HL-60 (cell line): ENCODE results near the gene FZR1.

Source experiments
- DNase-seq, 2 experiments: peaks; one replicate each; pipeline ENCODE4 v3.0.0-alpha.2; 2010 to 2020; ENCODE audit warnings: low read depth in 1 of 2, low spot score in 1 of 2
- H3K27ac ChIP-seq: fragments of 250-450 bp; sonication (Bioruptor Pico); replicated peaks from 2 replicates; pipeline ENCODE4 v1.5.1; 2020; ENCODE audit warnings: mild to moderate bottlenecking, moderate library complexity
- H3K27me3 ChIP-seq: fragments of 250-450 bp; sonication (Bioruptor Pico); 2 replicates; pipeline ENCODE4 v1.5.1; 2021; ENCODE audit warnings: mild to moderate bottlenecking, moderate library complexity; ENCODE audit not compliant: insufficient read depth, poor library complexity, severe bottlenecking
- H3K4me3 ChIP-seq: replicated peaks from 2 replicates; pipeline ENCODE4 v1.5.1; 2011; ENCODE audit warnings: mild to moderate bottlenecking, control low read depth, low read length; ENCODE audit not compliant: insufficient read depth
- CTCF ChIP-seq: IDR thresholded peaks from one replicate; pipeline ENCODE4 v1.5.1; 2011; ENCODE audit warnings: low read length, control low read depth, inconsistent platforms; ENCODE audit not compliant: insufficient read depth
- GABPA ChIP-seq: IDR thresholded peaks from 2 replicates; pipeline ENCODE4 v1.6.1; 2012; ENCODE audit warnings: low read depth
- POLR2AphosphoS5 ChIP-seq: IDR thresholded peaks from 2 replicates; pipeline ENCODE4 v1.6.1; 2012; ENCODE audit warnings: low read depth
- REST ChIP-seq: IDR thresholded peaks from 2 replicates; pipeline ENCODE4 v1.6.1; 2012; ENCODE audit warnings: low read depth; ENCODE audit not compliant: insufficient replicate concordance
- SPI1 ChIP-seq: IDR thresholded peaks from 2 replicates; pipeline ENCODE4 v1.6.1; 2012; ENCODE audit warnings: low read depth, mild to moderate bottlenecking, borderline replicate concordance

FZR1 gene

GRCh38 chr19:3480383-3481091, 25.6 kb upstream of the FZR1 start, which contains the start of gene SMIM24:
Gene SMIM24 (minus strand): TSS chr19:3480525. CDS start chr19:3480463, 62 bp downstream.
- TF ChIP-seq POLR2AphosphoS5 = no peak
- Histone ChIP-seq H3K4me3 (no peak within 1 kb of the TSS), H3K27ac (no peak within 1 kb of the TSS), H3K27me3 (peaks cover 4% of the 10 kb centered on the region)
- DNase-seq = no peak

- no peak overlapping the region for H3K27ac ChIP-seq
- no peak for DNase-seq
- no peak overlapping the region for H3K4me3 ChIP-seq
- peaks cover 4% of the 10 kb centered on the region for H3K27me3 ChIP-seq
- TF ChIP-seq SPI1 (no peak), CTCF (no peak), GABPA (no peak), REST (no peak), POLR2AphosphoS5 (no peak)
These were observed 24.6 kb upstream of the FZR1 start for GRCh38 chr19:3481241-3482090.

GRCh38 chr19:3482507-3483225, 23.4 kb upstream of the FZR1 start:
- Histone ChIP-seq H3K27me3 (peaks cover 4% of the 10 kb centered on the region), H3K27ac (no peak overlapping the region), H3K4me3 (no peak overlapping the region)
- no peak for DNase-seq
- no peak for TF ChIP-seq SPI1
- no peak for TF ChIP-seq POLR2AphosphoS5
- TF ChIP-seq GABPA = no peak
- TF ChIP-seq CTCF = no peak
- no peak for TF ChIP-seq REST

GRCh38 chr19:3483226-3483628, 22.9 kb upstream of the FZR1 start, which contains the start of gene SMIM44:
Gene SMIM44 (minus strand): TSS chr19:3483441. CDS start chr19:3483403, 38 bp downstream.
- TF ChIP-seq POLR2AphosphoS5 (no peak), SPI1 (no peak), GABPA (no peak), REST (no peak), CTCF (no peak)
- H3K27ac ChIP-seq = no peak within 1 kb of the TSS
- no peak within 1 kb of the TSS for H3K4me3 ChIP-seq
- peaks cover 4% of the 10 kb centered on the region for H3K27me3 ChIP-seq
- DNase-seq = no peak
